GM19467 (cell line): ENCODE results near the gene OSTC.
"Not testable (repeated sequence)": the region's sequence is repeated elsewhere in the genome, so short reads cannot be mapped to it uniquely, and the experiment has no call there.

Experiments used
- ATAC-seq: cut with Tn5 transposase; IDR thresholded peaks from one replicate; pipeline ENCODE4 v1.9.1; 2021; ENCODE audit warnings: mild to moderate bottlenecking, moderate library complexity; ENCODE audit not compliant: unreplicated experiment

The OSTC gene

GRCh38 chr4:108709722-108710121, 59.3 kb downstream of the OSTC start:
- no peak for ATAC-seq

DNA sequence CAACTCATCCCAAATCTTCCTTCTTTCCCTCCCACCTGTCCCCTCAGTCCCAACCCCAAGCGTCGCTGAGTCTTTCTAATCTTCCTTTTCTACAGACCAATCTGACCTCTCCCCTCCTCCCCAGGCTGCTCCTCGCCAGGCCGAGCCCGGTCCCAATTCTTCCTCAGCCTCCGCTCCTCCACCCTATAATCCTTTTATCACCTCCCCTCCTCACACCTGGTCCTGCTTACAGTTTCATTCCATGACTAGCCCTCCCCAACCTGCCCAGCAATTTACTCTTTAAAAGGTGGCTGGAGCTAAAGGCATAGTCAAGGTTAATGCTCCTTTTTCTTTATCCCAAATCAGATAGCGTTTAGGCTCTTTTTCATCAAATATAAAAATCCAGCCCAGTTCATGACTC, 60.2 kb downstream of the OSTC start:
- not testable (repeated sequence) for ATAC-seq

DNA sequence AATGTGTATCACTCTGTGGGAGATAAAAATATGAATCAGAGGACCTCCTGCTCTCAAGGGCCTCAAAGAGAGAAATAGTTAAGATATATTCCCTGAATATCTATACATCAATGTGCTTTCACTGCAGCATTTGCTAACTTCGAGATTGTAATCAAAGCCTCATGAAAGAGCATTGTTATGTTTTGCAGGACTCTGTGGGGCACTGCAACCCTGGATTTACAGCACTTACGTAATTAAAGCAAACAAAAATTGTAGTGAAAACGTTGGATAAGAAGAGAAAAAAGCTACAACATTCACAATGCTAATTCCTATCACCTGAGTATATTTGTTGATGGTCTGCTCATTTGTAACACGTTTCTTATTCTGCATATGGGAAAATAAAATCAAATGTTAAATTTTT, 64.5 kb downstream of the OSTC start:
- ATAC-seq: no peak

DNA sequence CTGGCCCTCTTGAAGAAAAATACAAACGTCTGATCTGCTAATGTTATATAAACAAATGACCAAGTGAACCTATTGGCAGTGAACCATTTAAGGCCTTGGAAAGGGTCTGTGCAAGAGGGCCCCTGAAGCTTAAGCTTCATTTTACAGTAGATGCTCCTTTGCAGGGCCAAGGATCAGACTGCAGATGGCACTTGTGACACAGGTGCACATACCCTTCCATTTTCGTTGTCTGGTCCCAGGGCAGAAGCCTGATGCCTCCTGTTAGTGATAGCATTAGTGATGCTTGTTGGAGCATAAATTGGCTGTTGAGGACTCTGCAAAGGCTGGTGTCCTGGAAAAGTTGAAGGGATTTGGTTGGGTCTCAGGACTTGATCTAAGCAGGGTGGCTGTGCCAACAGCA, 65.9 kb downstream of the OSTC start:
- ATAC-seq: no peak

DNA sequence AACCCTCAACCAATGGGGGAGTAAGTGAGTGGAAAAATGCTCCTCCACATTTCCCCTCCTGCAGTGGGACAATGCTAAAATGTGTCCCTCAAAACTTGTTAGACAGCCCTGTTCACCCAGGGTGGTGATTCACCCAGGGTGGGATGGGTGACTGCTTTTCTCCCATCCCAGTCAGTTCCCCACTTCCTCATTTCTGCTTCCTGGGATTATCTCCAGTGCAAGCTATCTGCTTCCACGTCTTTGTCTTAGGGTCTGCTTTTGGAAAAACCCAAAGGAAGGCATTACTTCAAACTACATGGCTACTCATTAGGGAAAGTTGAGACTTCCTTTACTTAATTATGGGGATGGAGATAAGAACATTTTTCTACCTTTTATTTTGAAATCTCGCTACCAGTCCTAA, 67.0 kb downstream of the OSTC start:
- no peak for ATAC-seq
